H9 (cell line): ENCODE data around the gene FUT6. TPM values are rescaled to one million over a fixed set of nuclear protein-coding genes. Genes with fewer than 3 reads are reported as not detected.

Source experiments
- total RNA-seq: library from RNA; stranded (reverse); gene quantifications from 2 replicates; pipeline ENCODE4 v1.2.1, GENCODE V29; 2021

Gene FUT6
- total RNA-seq, 1 experiment from 2014 or later: 0.13 TPM

Other genes starting within 250 kb of the FUT6 start
- gene SAFB2, start 216.9 kb downstream of the FUT6 start, total RNA-seq: 70.3 and 76.1 TPM in 2 replicates
- 107 and 110 TPM in 2 replicates for gene SAFB, start 216.6 kb downstream of the FUT6 start, total RNA-seq
- 23.4 and 23.8 TPM in 2 replicates for gene MICOS13, start 159.2 kb downstream of the FUT6 start, total RNA-seq
- gene HSD11B1L, start 158.7 kb downstream of the FUT6 start, total RNA-seq: 8.0 and 9.3 TPM in 2 replicates
- gene RPL36, start 149.4 kb downstream of the FUT6 start, total RNA-seq: 1,066 and 1,074 TPM in 2 replicates
- gene LONP1, start 119.6 kb downstream of the FUT6 start, total RNA-seq: 108 and 113 TPM in 2 replicates
- gene CATSPERD, start 119.1 kb downstream of the FUT6 start, total RNA-seq: not detected in 2 replicates
- gene PRR22, start 55.0 kb downstream of the FUT6 start, total RNA-seq: 7.1 and 8.1 TPM in 2 replicates
- gene DUS3L, start 48.5 kb downstream of the FUT6 start, total RNA-seq: 61.8 and 67.0 TPM in 2 replicates
- gene NRTN, start 34.6 kb downstream of the FUT6 start, total RNA-seq: 4.5 and 4.6 TPM in 2 replicates
- gene FUT3, start 11.7 kb upstream of the FUT6 start, total RNA-seq: not detected in 2 replicates
- not detected in 2 replicates for gene FUT5, start 30.8 kb upstream of the FUT6 start, total RNA-seq
- 282 TPM in 2 replicates for gene NDUFA11, start 64.1 kb upstream of the FUT6 start, total RNA-seq
- gene VMAC, start 65.2 kb upstream of the FUT6 start, total RNA-seq: 1.9 and 2.2 TPM in 2 replicates
- gene CAPS, start 74.6 kb upstream of the FUT6 start, total RNA-seq: 2.3 and 2.5 TPM in 2 replicates
- 86.5 and 89.9 TPM in 2 replicates for gene RANBP3, start 138.4 kb upstream of the FUT6 start, total RNA-seq